Measurements from ENCODE around the gene NEMP1. TPM values are rescaled to one million over a fixed set of nuclear protein-coding genes. Genes with fewer than 3 reads are reported as not detected.

Gene NEMP1
- total and polyA plus RNA-seq, 2 of the 13 experiments (the other 11 are each of a cell fraction or from before 2014, with no cell fraction given), result 11.4 to 12.9 TPM

DNA sequence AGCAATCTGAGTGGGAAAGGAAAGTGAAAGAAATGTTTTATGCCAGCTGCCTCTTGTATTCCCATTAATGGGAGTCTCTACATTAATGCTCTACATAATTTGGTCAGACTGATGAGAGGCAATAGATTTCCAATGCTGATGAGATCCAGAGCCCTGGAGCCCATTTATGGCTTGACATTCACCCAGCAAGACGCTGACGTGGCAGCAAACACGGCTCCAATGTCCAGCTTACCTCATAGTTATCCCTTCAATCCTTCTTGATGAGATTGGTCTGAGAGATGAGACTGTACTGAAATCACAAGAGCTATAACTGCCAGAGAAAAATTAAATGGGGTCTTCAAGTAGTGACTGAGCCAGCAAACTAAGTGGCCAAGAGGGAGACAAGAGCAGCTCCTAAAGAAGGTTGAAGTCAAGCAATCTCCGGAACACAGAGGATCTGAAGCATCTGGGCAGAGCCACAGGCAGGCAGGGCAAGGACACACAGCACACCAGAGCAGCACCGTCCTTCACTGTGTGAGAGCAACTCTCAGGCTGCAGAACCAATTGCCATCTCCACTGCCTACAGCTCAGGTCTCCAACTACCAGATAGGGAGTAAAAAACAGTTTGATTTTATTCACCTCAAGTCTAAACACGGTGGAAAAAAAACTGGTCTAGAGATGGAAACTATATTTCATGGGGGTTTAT lies 21.4 kb downstream of the NEMP1 start (continued):
- no peak for TF ChIP-seq ZNF407 (CRISPR knock-in tag; IDR thresholded peaks at IDR 0.05; ENCODE audit: not compliant biosample characterization)
- no peak for TF ChIP-seq ZNF577 (CRISPR knock-in tag; IDR thresholded peaks at IDR 0.05; ENCODE audit: borderline replicate concordance, low read depth)
- TF ChIP-seq ZNF354B (CRISPR knock-in tag; IDR thresholded peaks at IDR 0.05), result no peak
- TF ChIP-seq FOXJ3 (CRISPR knock-in tag; IDR thresholded peaks at IDR 0.05; ENCODE audit: borderline replicate concordance), result no peak
- TF ChIP-seq, protein P1, sequence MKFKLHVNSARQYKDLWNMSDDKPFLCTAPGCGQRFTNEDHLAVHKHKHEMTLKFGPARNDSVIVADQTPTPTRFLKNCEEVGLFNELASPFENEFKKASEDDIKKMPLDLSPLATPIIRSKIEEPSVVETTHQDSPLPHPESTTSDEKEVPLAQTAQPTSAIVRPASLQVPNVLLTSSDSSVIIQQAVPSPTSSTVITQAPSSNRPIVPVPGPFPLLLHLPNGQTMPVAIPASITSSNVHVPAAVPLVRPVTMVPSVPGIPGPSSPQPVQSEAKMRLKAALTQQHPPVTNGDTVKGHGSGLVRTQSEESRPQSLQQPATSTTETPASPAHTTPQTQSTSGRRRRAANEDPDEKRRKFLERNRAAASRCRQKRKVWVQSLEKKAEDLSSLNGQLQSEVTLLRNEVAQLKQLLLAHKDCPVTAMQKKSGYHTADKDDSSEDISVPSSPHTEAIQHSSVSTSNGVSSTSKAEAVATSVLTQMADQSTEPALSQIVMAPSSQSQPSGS (CRISPR knock-in tag; IDR thresholded peaks at IDR 0.05), result no peak
- TF ChIP-seq ZFP1 (CRISPR knock-in tag; IDR thresholded peaks at IDR 0.05), result no peak
- TF ChIP-seq SYNCRIP (IDR thresholded peaks at IDR 0.05; ENCODE audit: insufficient read depth, low read depth, low read length), result no peak
- TF ChIP-seq, protein P2, sequence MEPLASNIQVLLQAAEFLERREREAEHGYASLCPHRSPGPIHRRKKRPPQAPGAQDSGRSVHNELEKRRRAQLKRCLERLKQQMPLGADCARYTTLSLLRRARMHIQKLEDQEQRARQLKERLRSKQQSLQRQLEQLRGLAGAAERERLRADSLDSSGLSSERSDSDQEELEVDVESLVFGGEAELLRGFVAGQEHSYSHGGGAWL (CRISPR knock-in tag; IDR thresholded peaks at IDR 0.05), result no peak
- TF ChIP-seq SRF (IDR thresholded peaks at IDR 0.05; ENCODE audit: low read depth, low read length), result no peak

Data from HepG2 (cell line).